PC-9 (cell line): ENCODE measurements around the gene LDB1. TPM values are rescaled to one million over a fixed set of nuclear protein-coding genes. Genes with fewer than 3 reads are reported as not detected.

Experiments used
- BruUV-seq: library from RNA; stranded (reverse); fragments of 400-500 nt; replicated peaks from 2 replicates; lab custom pipeline; 2021; lab: Mats Ljungman, UMichigan
- CTCF ChIA-PET: fragments of 300-600 bp; sonication (Branson Sonifier 250); formaldehyde crosslinking; loops from one replicate; lab custom pipeline; 2022; ENCODE audit warnings: antibody characterized with exemption; lab: Charles Lee
- POLR2A ChIA-PET: fragments of 300-600 bp; sonication (Branson Sonifier 250); formaldehyde crosslinking; loops from one replicate; lab custom pipeline; 2022; ENCODE audit warnings: antibody characterized with exemption; ENCODE audit not compliant: unreplicated experiment; lab: Charles Lee
- DNase-seq, 2 experiments: peaks; one replicate each; pipeline versions ENCODE4 v3.0.0 to v3.0.0-alpha.2; 2015 to 2022; ENCODE audit warnings: mixed read lengths in 1 of 2
- H2AFZ ChIP-seq: fragments of 200-600 bp; sonication (generic); 2 replicates; pipeline ENCODE4 v1.8.1; 2017; ENCODE audit warnings: antibody characterized with exemption
- H3F3A ChIP-seq: fragments of 200-600 bp; sonication (generic); 2 replicates; pipeline ENCODE4 v1.8.1; 2017; ENCODE audit warnings: antibody characterized with exemption, mild to moderate bottlenecking, low read depth; ENCODE audit not compliant: insufficient read depth
- H3K27ac ChIP-seq: fragments of 200-600 bp; sonication (generic); 2 replicates; pipeline ENCODE4 v1.6.1; 2016; ENCODE audit warnings: mixed run types
- H3K27me3 ChIP-seq: fragments of 200-600 bp; sonication (generic); 2 replicates; pipeline ENCODE4 v1.6.1; 2016; ENCODE audit warnings: low read depth, mixed run types; ENCODE audit not compliant: insufficient read depth
- H3K36me3 ChIP-seq: fragments of 200-600 bp; sonication (generic); 2 replicates; pipeline ENCODE4 v1.6.1; 2016; ENCODE audit warnings: low read depth, mixed run types
- H3K4me1 ChIP-seq: fragments of 200-600 bp; sonication (generic); replicated peaks from 2 replicates; pipeline ENCODE4 v1.6.1; 2016; ENCODE audit warnings: mixed run types; ENCODE audit not compliant: insufficient read depth
- H3K4me2 ChIP-seq: fragments of 200-600 bp; sonication (generic); 2 replicates; pipeline ENCODE4 v1.6.1; 2017; ENCODE audit warnings: mixed run types
- H3K4me3 ChIP-seq: fragments of 200-600 bp; sonication (generic); 2 replicates; pipeline ENCODE4 v1.6.1; 2016; ENCODE audit warnings: mixed run types
- H3K79me2 ChIP-seq: fragments of 200-600 bp; sonication (generic); 2 replicates; pipeline ENCODE4 v1.6.1; 2017; ENCODE audit warnings: low read depth, mixed run types
- H3K9me2 ChIP-seq: fragments of 200-600 bp; sonication (generic); 2 replicates; pipeline ENCODE4 v1.8.1; 2017; ENCODE audit warnings: mild to moderate bottlenecking; ENCODE audit not compliant: insufficient read depth
- H3K9me3 ChIP-seq: fragments of 200-600 bp; sonication (generic); 2 replicates; pipeline ENCODE4 v1.8.1; 2016; ENCODE audit warnings: low read depth; ENCODE audit not compliant: insufficient read depth
- H4K20me1 ChIP-seq: fragments of 200-600 bp; sonication (generic); 2 replicates; pipeline ENCODE4 v1.8.1; 2017; ENCODE audit not compliant: insufficient read depth
- CTCF ChIP-seq: fragments of 200-600 bp; sonication (generic); conservative IDR thresholded peaks from 2 replicates; pipeline ENCODE4 v1.6.1; 2017; ENCODE audit warnings: mixed run types, antibody characterized with exemption, mild to moderate bottlenecking, moderate library complexity
- EZH2 ChIP-seq: fragments of 200-600 bp; sonication (generic); IDR thresholded peaks from 2 replicates; pipeline ENCODE4 v1.8.0; 2017; ENCODE audit warnings: antibody characterized with exemption, low read depth
- intact Hi-C: fragments of 100-400 bp; cut with micrococcal nuclease; formaldehyde crosslinking; loops from one replicate; pipeline ENCODE4 v1.10.0; 2022; ENCODE audit not compliant: unreplicated experiment
- total RNA-seq: library from RNA; stranded (reverse); gene quantifications from 2 replicates; pipeline ENCODE4 v1.2.3, GENCODE V29; 2021

The LDB1 gene
- total RNA-seq, 1 experiment from 2014 or later = 38.5 TPM

- TF ChIP-seq EZH2 (no peak), CTCF (no peak)
- intact Hi-C loops = no loop called here
- Histone ChIP-seq H2AFZ (no peak overlapping the region), H3K4me2 (0 out of 2 replicates have a peak overlapping the region, but pooled peaks have one; percentile 85), H3K27ac (no peak overlapping the region), H3K4me3 (no peak overlapping the region), H4K20me1 (no peaks in the 10 kb centered on the region), H3K36me3 (no peaks in the 10 kb centered on the region), H3F3A (no peaks in the 10 kb centered on the region), H3K4me1 (no peaks in the 10 kb centered on the region; the same call in none of the 2 replicates), H3K79me2 (peaks cover 2% of the 10 kb centered on the region), H3K27me3 (no peaks in the 10 kb centered on the region), H3K9me3 (no peaks in the 10 kb centered on the region), H3K9me2 (no peaks in the 10 kb centered on the region)
- TSS peak; percentile 28 for BruUV-seq
- ChIA-PET POLR2A (interaction anchor here (0.6 kb wide), 1 partner anchor 1076 kb away, joined by 6 read pairs; no protein-coding TSS in a partner anchor), CTCF (no interaction called here)
- DNase-seq = no peak
Measured at GRCh38 chr10:102118867-102119266, 1.3 kb downstream of the LDB1 start.

- H3K4me1 ChIP-seq = no peaks in the 10 kb centered on the region; the same call in none of the 2 replicates
- no peaks in the 10 kb centered on the region for H3K9me3 ChIP-seq
- H3K36me3 ChIP-seq = no peaks in the 10 kb centered on the region
- H3K27me3 ChIP-seq = no peaks in the 10 kb centered on the region
- no peak overlapping the region for H3K27ac ChIP-seq
- H3K4me3 ChIP-seq = no peak overlapping the region
- H2AFZ ChIP-seq = no peak overlapping the region
- no TSS peak for BruUV-seq
- peak in 1 of 2 experiments; percentile 62 for DNase-seq
- no peak overlapping the region for H3K4me2 ChIP-seq
- no peaks in the 10 kb centered on the region for H3F3A ChIP-seq
- POLR2A ChIA-PET = no interaction called here
- CTCF ChIA-PET = interaction anchor here (0.7 kb wide), 1 partner anchor 1932 kb away, joined by 12 read pairs; no protein-coding TSS in a partner anchor
- H3K9me2 ChIP-seq = no peaks in the 10 kb centered on the region
- TF ChIP-seq EZH2 (no peak), CTCF (no peak)
- intact Hi-C loops = loop anchor here (2.0 kb wide), 1 partner anchor 15 kb away; the partner anchor contains the start of gene PPRC1
- H3K79me2 ChIP-seq = peaks cover 13% of the 10 kb centered on the region
- no peaks in the 10 kb centered on the region; the same call in 1 of the 2 replicates for H4K20me1 ChIP-seq
Measured at GRCh38 chr10:102117391-102118159, 2.6 kb downstream of the LDB1 start.

- Histone ChIP-seq H4K20me1 (no peaks in the 10 kb centered on the region; the same call in 1 of the 2 replicates), H3K79me2 (peaks cover 13% of the 10 kb centered on the region), H3K36me3 (no peaks in the 10 kb centered on the region), H3K4me1 (no peaks in the 10 kb centered on the region; the same call in none of the 2 replicates), H2AFZ (no peak overlapping the region), H3F3A (no peaks in the 10 kb centered on the region), H3K4me3 (no peak overlapping the region), H3K27ac (no peak overlapping the region), H3K9me2 (no peaks in the 10 kb centered on the region), H3K4me2 (no peak overlapping the region), H3K9me3 (no peaks in the 10 kb centered on the region), H3K27me3 (no peaks in the 10 kb centered on the region)
- no TSS peak for BruUV-seq
- POLR2A ChIA-PET = no interaction called here
- CTCF ChIA-PET = no interaction called here
- no peak for DNase-seq
- intact Hi-C loops = loop anchor here (2.0 kb wide), 1 partner anchor 16 kb away; the partner anchor contains the start of gene PPRC1
- no peak for TF ChIP-seq EZH2
- no peak for TF ChIP-seq CTCF
Measured at GRCh38 chr10:102116656-102117055, 3.5 kb downstream of the LDB1 start.
